Caco-2 (cell line): ENCODE measurements around the gene MAPK14. TPM values are rescaled to one million over a fixed set of nuclear protein-coding genes. Genes with fewer than 3 reads are reported as not detected.

ENCODE experiments used
- BruUV-seq: library from RNA; stranded (reverse); fragments of 400-500 nt; replicated peaks from 2 replicates; lab custom pipeline; 2021; lab: Mats Ljungman, UMichigan
- CTCF ChIA-PET: fragments of 300-600 bp; sonication (Branson Sonifier 250); formaldehyde crosslinking; loops from one replicate; lab custom pipeline; 2022; ENCODE audit warnings: antibody characterized with exemption; lab: Charles Lee
- POLR2A ChIA-PET: fragments of 300-600 bp; sonication (Branson Sonifier 250); formaldehyde crosslinking; loops from one replicate; lab custom pipeline; 2022; ENCODE audit warnings: antibody characterized with exemption; lab: Charles Lee
- DNase-seq, 2 experiments: peaks; one replicate each; pipeline versions ENCODE4 v3.0.0 to v3.0.0-alpha.2; 2020 to 2022
- H3K27me3 ChIP-seq: replicated peaks from 2 replicates; pipeline ENCODE4 v1.6.0; 2011; ENCODE audit warnings: low read length; ENCODE audit not compliant: control insufficient read depth, insufficient read depth
- H3K36me3 ChIP-seq: 2 replicates; pipeline ENCODE4 v1.5.1; 2011; ENCODE audit warnings: low read length; ENCODE audit not compliant: control insufficient read depth, insufficient read depth
- H3K4me1 ChIP-seq: fragments of 250-450 bp; sonication (Bioruptor Pico); 2 replicates; pipeline ENCODE4 v1.5.1; 2020; ENCODE audit warnings: mild to moderate bottlenecking
- H3K4me3 ChIP-seq: 2 replicates; pipeline ENCODE4 v1.5.1; 2011; ENCODE audit warnings: low read depth, mild to moderate bottlenecking, control low read depth, low read length
- H3K9me3 ChIP-seq: fragments of 250-450 bp; sonication (Bioruptor Pico); 2 replicates; pipeline ENCODE4 v1.5.1; 2020; ENCODE audit warnings: mild to moderate bottlenecking, moderate library complexity
- H3K27ac Mint-ChIP-seq: one replicate; pipeline ENCODE4 v1.8.0; 2022; ENCODE audit warnings: mixed read lengths; ENCODE audit not compliant: unreplicated experiment
- H3K27me3 Mint-ChIP-seq: one replicate; pipeline ENCODE4 v1.8.0; 2022; ENCODE audit warnings: mixed read lengths; ENCODE audit not compliant: insufficient read depth, unreplicated experiment
- H3K36me3 Mint-ChIP-seq: one replicate; pipeline ENCODE4 v1.8.0; 2022; ENCODE audit warnings: mild to moderate bottlenecking, mixed read lengths; ENCODE audit not compliant: insufficient read depth, unreplicated experiment
- H3K4me1 Mint-ChIP-seq: one replicate; pipeline ENCODE4 v1.8.0; 2022; ENCODE audit warnings: low read depth, mixed read lengths; ENCODE audit not compliant: unreplicated experiment
- H3K4me3 Mint-ChIP-seq: one replicate; pipeline ENCODE4 v1.8.0; 2022; ENCODE audit warnings: mild to moderate bottlenecking, moderate library complexity, mixed read lengths; ENCODE audit not compliant: unreplicated experiment
- H3K9me3 Mint-ChIP-seq: one replicate; pipeline ENCODE4 v1.8.0; 2022; ENCODE audit warnings: mixed read lengths; ENCODE audit not compliant: unreplicated experiment
- intact Hi-C: fragments of 100-400 bp; cut with micrococcal nuclease; formaldehyde crosslinking; loops from one replicate; pipeline ENCODE4 v1.10.0; 2022; ENCODE audit not compliant: unreplicated experiment
- total RNA-seq: library from RNA; stranded (reverse); gene quantifications from 2 replicates; pipeline ENCODE4 v1.2.3, GENCODE V29; 2022
- TF ChIP-seq, protein P1 (sequence below), 2 experiments: fragments of 200-600 bp in 1 of 2; IDR thresholded peaks; 1 replicate in 1 of 2; 2 replicates in 1 of 2; pipeline versions ENCODE4 v1.5.1 to v1.8.0; 2011 to 2022; ENCODE audit warnings: antibody characterized with exemption in 1 of 2, control low read depth in 1 of 2, inconsistent platforms in 1 of 2, low read depth in 1 of 2, low read length in 1 of 2, mild to moderate bottlenecking in 1 of 2, moderate library complexity in 1 of 2; ENCODE audit not compliant: insufficient read depth in 1 of 2, severe bottlenecking in 1 of 2, unreplicated experiment in 1 of 2

The MAPK14 gene
- total RNA-seq, 1 experiment from 2014 or later, result 72.0 TPM

DNA sequence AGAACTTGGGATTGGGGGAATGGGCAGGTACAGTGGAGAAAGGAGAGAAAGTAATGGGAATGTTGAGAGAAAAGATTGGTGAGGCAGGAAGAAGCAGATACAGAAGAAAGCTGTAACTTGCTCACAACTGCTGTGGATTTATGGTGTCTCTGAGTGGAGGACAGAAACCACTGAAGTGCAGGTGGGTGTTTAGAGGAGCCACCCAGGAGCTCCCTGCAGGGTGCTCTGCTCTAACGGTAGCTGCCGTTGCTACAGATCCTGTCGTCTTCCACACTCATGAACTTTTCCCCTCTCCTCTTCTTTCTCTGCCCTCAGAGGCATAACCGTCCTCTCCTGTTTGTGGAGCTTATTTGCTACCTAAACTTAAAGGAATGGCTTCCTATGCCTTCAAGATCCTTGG, 75.2 kb downstream of the MAPK14 start:
- TF ChIP-seq, protein P1, sequence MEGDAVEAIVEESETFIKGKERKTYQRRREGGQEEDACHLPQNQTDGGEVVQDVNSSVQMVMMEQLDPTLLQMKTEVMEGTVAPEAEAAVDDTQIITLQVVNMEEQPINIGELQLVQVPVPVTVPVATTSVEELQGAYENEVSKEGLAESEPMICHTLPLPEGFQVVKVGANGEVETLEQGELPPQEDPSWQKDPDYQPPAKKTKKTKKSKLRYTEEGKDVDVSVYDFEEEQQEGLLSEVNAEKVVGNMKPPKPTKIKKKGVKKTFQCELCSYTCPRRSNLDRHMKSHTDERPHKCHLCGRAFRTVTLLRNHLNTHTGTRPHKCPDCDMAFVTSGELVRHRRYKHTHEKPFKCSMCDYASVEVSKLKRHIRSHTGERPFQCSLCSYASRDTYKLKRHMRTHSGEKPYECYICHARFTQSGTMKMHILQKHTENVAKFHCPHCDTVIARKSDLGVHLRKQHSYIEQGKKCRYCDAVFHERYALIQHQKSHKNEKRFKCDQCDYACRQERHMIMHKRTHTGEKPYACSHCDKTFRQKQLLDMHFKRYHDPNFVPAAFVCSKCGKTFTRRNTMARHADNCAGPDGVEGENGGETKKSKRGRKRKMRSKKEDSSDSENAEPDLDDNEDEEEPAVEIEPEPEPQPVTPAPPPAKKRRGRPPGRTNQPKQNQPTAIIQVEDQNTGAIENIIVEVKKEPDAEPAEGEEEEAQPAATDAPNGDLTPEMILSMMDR (IDR thresholded peaks at IDR 0.05; ENCODE audit: insufficient read depth in 1 of 2, low read depth in 1 of 2, low read length in 1 of 2, severe bottlenecking in 1 of 2, unreplicated experiment in 1 of 2), result no peak
- CTCF ChIA-PET, result no interaction called here
- intact Hi-C loops, result no loop called here
- H3K36me3 Mint-ChIP-seq, result peaks cover 60% of the 10 kb centered on the region
- Histone ChIP-seq H3K4me3 (no peak overlapping the region), H3K27me3 (no peaks in the 10 kb centered on the region), H3K36me3 (peaks cover 3% of the 10 kb centered on the region), H3K9me3 (no peaks in the 10 kb centered on the region), H3K4me1 (peaks cover 4% of the 10 kb centered on the region; the same call in 1 of the 2 replicates)
- POLR2A ChIA-PET, result no interaction called here
- no peaks in the 10 kb centered on the region for H3K4me1 Mint-ChIP-seq
- no peak overlapping the region for H3K4me3 Mint-ChIP-seq
- no TSS peak for BruUV-seq
- H3K9me3 Mint-ChIP-seq, result no peaks in the 10 kb centered on the region
- DNase-seq, result no peak
- no peaks in the 10 kb centered on the region for H3K27me3 Mint-ChIP-seq
- H3K27ac Mint-ChIP-seq, result no peak overlapping the region

DNA sequence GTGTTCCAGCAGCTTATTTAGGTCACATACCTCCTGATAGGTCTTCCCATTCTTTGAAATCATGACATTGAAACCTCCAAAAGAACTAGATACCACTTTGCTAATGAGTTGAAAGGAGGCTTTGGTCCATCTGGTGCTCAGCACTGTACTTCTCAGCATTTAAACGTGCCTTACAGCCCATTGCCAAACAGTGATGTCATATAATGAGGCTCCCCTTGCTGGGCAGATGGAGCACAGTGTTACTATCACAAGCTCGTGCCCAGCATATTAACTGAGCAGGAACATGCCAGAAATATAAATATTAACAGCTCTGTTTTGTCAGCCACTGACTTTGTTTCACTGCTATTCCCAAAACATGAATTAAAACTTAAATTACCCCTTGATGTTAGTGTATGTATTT, 77.2 kb downstream of the MAPK14 start:
- Mint-ChIP-seq H3K36me3 (peaks cover 57% of the 10 kb centered on the region), H3K4me1 (no peaks in the 10 kb centered on the region), H3K27ac (no peak overlapping the region), H3K9me3 (no peaks in the 10 kb centered on the region), H3K4me3 (no peak overlapping the region), H3K27me3 (no peaks in the 10 kb centered on the region)
- POLR2A ChIA-PET, result interaction anchor here (0.6 kb wide), 1 partner anchor 76 kb away, joined by 20 read pairs; no protein-coding TSS in a partner anchor
- H3K4me3 ChIP-seq, result no peak overlapping the region
- peaks cover 4% of the 10 kb centered on the region; the same call in 1 of the 2 replicates for H3K4me1 ChIP-seq
- H3K9me3 ChIP-seq, result no peaks in the 10 kb centered on the region
- no TSS peak for BruUV-seq
- CTCF ChIA-PET, result no interaction called here
- H3K27me3 ChIP-seq, result no peaks in the 10 kb centered on the region
- DNase-seq, result no peak
- intact Hi-C loops, result no loop called here
- H3K36me3 ChIP-seq, result peaks cover 3% of the 10 kb centered on the region
- TF ChIP-seq, protein P1 (IDR thresholded peaks at IDR 0.05; ENCODE audit: insufficient read depth in 1 of 2, low read depth in 1 of 2, low read length in 1 of 2, severe bottlenecking in 1 of 2, unreplicated experiment in 1 of 2), result no peak

DNA sequence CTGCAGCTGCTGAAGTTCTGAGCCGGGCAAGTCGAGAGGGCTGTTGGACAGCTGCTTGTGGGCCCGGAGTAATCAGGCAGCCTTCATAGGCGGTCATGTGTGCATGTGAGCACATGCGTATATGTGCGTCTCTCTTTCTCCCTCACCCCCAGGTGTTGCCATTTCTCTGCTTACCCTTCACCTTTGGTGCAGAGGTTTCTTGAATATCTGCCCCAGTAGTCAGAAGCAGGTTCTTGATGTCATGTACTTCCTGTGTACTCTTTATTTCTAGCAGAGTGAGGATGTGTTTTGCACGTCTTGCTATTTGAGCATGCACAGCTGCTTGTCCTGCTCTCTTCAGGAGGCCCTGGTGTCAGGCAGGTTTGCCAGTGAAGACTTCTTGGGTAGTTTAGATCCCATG, 81.5 kb downstream of the MAPK14 start:
- H3K27me3 Mint-ChIP-seq, result no peaks in the 10 kb centered on the region
- ChIA-PET CTCF (no interaction called here), POLR2A (no interaction called here)
- BruUV-seq, result no TSS peak
- no peaks in the 10 kb centered on the region for H3K9me3 Mint-ChIP-seq
- no peak overlapping the region for H3K27ac Mint-ChIP-seq
- no peaks in the 10 kb centered on the region for H3K4me1 ChIP-seq
- H3K36me3 ChIP-seq, result no peaks in the 10 kb centered on the region; the same call in none of the 2 replicates
- no peak overlapping the region for H3K4me3 Mint-ChIP-seq
- no peak overlapping the region for H3K4me3 ChIP-seq
- TF ChIP-seq, protein P1 (IDR thresholded peaks at IDR 0.05; ENCODE audit: insufficient read depth in 1 of 2, low read depth in 1 of 2, low read length in 1 of 2, severe bottlenecking in 1 of 2, unreplicated experiment in 1 of 2), result no peak
- H3K4me1 Mint-ChIP-seq, result no peaks in the 10 kb centered on the region
- intact Hi-C loops, result no loop called here
- H3K36me3 Mint-ChIP-seq, result peaks cover 60% of the 10 kb centered on the region
- H3K9me3 ChIP-seq, result no peaks in the 10 kb centered on the region
- DNase-seq, result no peak
- H3K27me3 ChIP-seq, result no peaks in the 10 kb centered on the region
